Gastroesophageal sphincter (tissue), 4 donors: ENCODE results near the gene OTOG. TPM values are rescaled to one million over a fixed set of nuclear protein-coding genes. Genes with fewer than 3 reads are reported as not detected.

Experiments used
- ATAC-seq: fragments of 150-250 bp; one replicate; pipeline ENCODE4 v1.9.1; 2016; ENCODE audit warnings: mild to moderate bottlenecking, moderate library complexity
- H3K27ac ChIP-seq, 4 donors: fragments of 200-600 bp; sonication (generic) in 3 of 4; 1 replicate in 3 of 4; 2 replicates in 1 of 4; pipeline ENCODE4 v1.5.1; 2016 to 2019
- H3K27me3 ChIP-seq: fragments of 200-600 bp; sonication (generic); one replicate; pipeline ENCODE4 v1.5.1; 2019
- H3K36me3 ChIP-seq, 2 donors: fragments of 200-600 bp; sonication (generic); one replicate each; pipeline ENCODE4 v1.5.1; 2019; ENCODE audit warnings: control low read depth in 1 of 2
- H3K4me1 ChIP-seq, 3 donors: fragments of 200-600 bp; sonication (generic); 1 replicate in 2 of 3; 2 replicates in 1 of 3; pipeline ENCODE4 v1.5.1; 2016 to 2019; ENCODE audit warnings: control low read depth in 2 of 3
- H3K4me3 ChIP-seq, 2 donors: fragments of 200-600 bp; sonication (generic); one replicate each; pipeline ENCODE4 v1.5.1; 2019; ENCODE audit warnings: mild to moderate bottlenecking in 1 of 2, moderate library complexity in 1 of 2
- H3K9me3 ChIP-seq, 3 donors: fragments of 200-600 bp; sonication (generic); one replicate each; pipeline ENCODE4 v1.5.1; 2017 to 2019; ENCODE audit warnings: control low read depth in 2 of 3
- CTCF ChIP-seq, 4 experiments: fragments of 200-600 bp in 2 of 4; fragments of 450-650 bp in 2 of 4; sonication (generic) in 1 of 4; IDR thresholded peaks; one replicate each; pipeline ENCODE4 v1.5.1; 2017 to 2019; ENCODE audit warnings: antibody characterized with exemption in 4 of 4, mild to moderate bottlenecking in 2 of 4, moderate library complexity in 2 of 4
- EP300 ChIP-seq: sonication (generic); formaldehyde crosslinking; IDR thresholded peaks from one replicate; pipeline ENCODE4 v1.6.1; 2017; ENCODE audit warnings: antibody characterized with exemption, mild to moderate bottlenecking
- POLR2A ChIP-seq, 2 donors: fragments of 450-650 bp; IDR thresholded peaks; one replicate each; pipeline ENCODE4 v1.6.1; 2017; ENCODE audit warnings: antibody characterized with exemption in 2 of 2, mild to moderate bottlenecking in 2 of 2, moderate library complexity in 1 of 2
- POLR2AphosphoS5 ChIP-seq: sonication (generic); formaldehyde crosslinking; IDR thresholded peaks from one replicate; pipeline ENCODE4 v1.6.1; 2017; ENCODE audit warnings: antibody characterized with exemption
- WGBS, 2 donors: methylation state at CpG; one replicate each; pipeline ENCODE4 v1.1.5; 2018; ENCODE audit warnings: low coverage in 1 of 2; 5-methylcytosine and 5-hydroxymethylcytosine counted together
- total RNA-seq, 4 donors: library from RNA; depleted of rRNA; stranded (reverse); fragments of >200 nt; gene quantifications; one replicate each; pipeline ENCODE4 v1.1.0, GENCODE V29; 2016

Gene OTOG
- total RNA-seq, 4 donors from 2014 or later, result not detected

- no peaks in the 10 kb centered on the region for H3K9me3 ChIP-seq
- no peaks in the 10 kb centered on the region for H3K36me3 ChIP-seq
- H3K4me1 ChIP-seq, result peaks cover 0 to 23% (median 7%) of the 10 kb centered on the region in 3 donors
- H3K27ac ChIP-seq, result peak overlapping the region in 1 of 4 donors; percentile 59
- no peak for ATAC-seq
- H3K4me3 ChIP-seq, result no peak overlapping the region
- 86 to 89% methylated on average over 2 of the region's 2 CpGs for WGBS, 2 donors
- H3K27me3 ChIP-seq, result no peaks in the 10 kb centered on the region
- no peak for TF ChIP-seq EP300
- TF ChIP-seq CTCF (IDR thresholded peaks at IDR 0.05), result no peak
- TF ChIP-seq POLR2A (IDR thresholded peaks at IDR 0.05), result no peak
- TF ChIP-seq POLR2AphosphoS5, result no peak
These were observed 39.3 kb upstream of the OTOG start for GRCh38 chr11:17507773-17508172.

GRCh38 chr11:17508306-17508705 lies 38.8 kb upstream of the OTOG start:
- H3K27ac ChIP-seq, result peak overlapping the region in 1 of 4 donors; percentile 59
- peak; percentile 42 for ATAC-seq
- peaks cover 0 to 23% (median 7%) of the 10 kb centered on the region in 3 donors for H3K4me1 ChIP-seq

GRCh38 chr11:17508791-17509190 lies 38.3 kb upstream of the OTOG start:
- H3K27ac ChIP-seq, result no peak overlapping the region
- WGBS, 2 donors, result 21% methylated on average over 2 of the region's 3 CpGs; no CpG with 5 or more reads in 1 of the 2 donors
- H3K36me3 ChIP-seq, result no peaks in the 10 kb centered on the region
- ATAC-seq, result peak; percentile 15
- no peak overlapping the region for H3K4me3 ChIP-seq
- no peaks in the 10 kb centered on the region for H3K27me3 ChIP-seq
- peaks cover 0 to 23% (median 7%) of the 10 kb centered on the region in 3 donors for H3K4me1 ChIP-seq
- TF ChIP-seq CTCF (IDR thresholded peaks at IDR 0.05) (no peak), POLR2A (IDR thresholded peaks at IDR 0.05) (no peak), EP300 (no peak), POLR2AphosphoS5 (no peak)
- no peaks in the 10 kb centered on the region for H3K9me3 ChIP-seq

More at GRCh38 chr11:17508306-17508705, 38.8 kb upstream of the OTOG start:
- Histone ChIP-seq H3K9me3 (no peaks in the 10 kb centered on the region), H3K4me3 (no peak overlapping the region), H3K36me3 (no peaks in the 10 kb centered on the region), H3K27me3 (no peaks in the 10 kb centered on the region)
- 28 to 29% methylated on average over 2 to 3 of the region's 3 CpGs for WGBS, 2 donors
- TF ChIP-seq POLR2AphosphoS5 (no peak), EP300 (no peak), CTCF (IDR thresholded peaks at IDR 0.05) (no peak), POLR2A (IDR thresholded peaks at IDR 0.05) (no peak)

DNA sequence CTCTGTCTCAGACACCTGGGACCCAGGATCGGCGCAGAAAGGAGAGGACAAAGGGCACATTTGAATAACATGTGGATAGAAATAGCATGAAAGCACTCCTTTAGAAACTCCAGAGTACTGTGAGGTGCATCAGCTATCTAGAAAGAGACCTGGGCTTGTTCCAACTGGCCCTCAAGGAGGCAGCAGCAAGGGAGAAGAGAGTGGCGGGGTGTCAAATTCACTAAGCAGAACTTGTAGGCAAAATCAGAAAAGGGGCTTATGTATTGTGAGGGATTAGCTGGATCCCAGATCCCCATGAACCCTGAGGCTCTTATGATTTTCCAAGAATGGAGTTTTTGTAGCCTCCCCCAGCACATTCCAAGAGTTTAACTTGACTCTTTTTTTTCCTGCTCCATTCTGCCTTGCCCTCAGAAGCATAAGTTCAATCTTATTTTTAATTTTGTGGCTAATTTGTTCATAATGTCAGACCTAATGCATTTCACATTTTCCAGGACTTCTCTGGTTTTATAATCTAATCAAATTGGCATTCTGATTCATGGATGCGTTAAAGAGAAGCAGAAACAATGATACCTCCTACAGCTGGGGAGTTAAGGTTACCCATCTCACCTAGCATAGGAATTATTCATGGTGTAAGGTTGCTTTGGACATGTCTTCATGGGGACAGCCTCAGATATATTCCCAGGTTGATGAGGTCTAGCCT lies 36.4 kb upstream of the OTOG start:
- Histone ChIP-seq H3K9me3 (no peaks in the 10 kb centered on the region), H3K4me3 (no peak overlapping the region), H3K36me3 (no peaks in the 10 kb centered on the region), H3K27me3 (no peaks in the 10 kb centered on the region), H3K27ac (no peak overlapping the region), H3K4me1 (peaks cover 0 to 17% (median 7%) of the 10 kb centered on the region in 3 donors)
- 62 to 83% methylated on average over 2 to 3 of the region's 4 CpGs for WGBS, 2 donors
- TF ChIP-seq POLR2A (IDR thresholded peaks at IDR 0.05), result no peak
- TF ChIP-seq CTCF (IDR thresholded peaks at IDR 0.05), result no peak
- TF ChIP-seq EP300, result no peak
- no peak for TF ChIP-seq POLR2AphosphoS5
- ATAC-seq, result no peak

GRCh38 chr11:17511571-17511970 lies 35.5 kb upstream of the OTOG start:
- H3K4me3 ChIP-seq, result no peak overlapping the region
- no peaks in the 10 kb centered on the region for H3K36me3 ChIP-seq
- TF ChIP-seq POLR2A (IDR thresholded peaks at IDR 0.05), result no peak
- TF ChIP-seq POLR2AphosphoS5, result no peak
- no peak for TF ChIP-seq CTCF (IDR thresholded peaks at IDR 0.05)
- no peaks in the 10 kb centered on the region for H3K9me3 ChIP-seq
- WGBS, 2 donors, result 14 to 30% methylated on average over 2 of the region's 3 CpGs
- no peaks in the 10 kb centered on the region for H3K27me3 ChIP-seq
- H3K27ac ChIP-seq, result no peak overlapping the region
- H3K4me1 ChIP-seq, result peaks cover 0 to 17% (median 7%) of the 10 kb centered on the region in 3 donors
- ATAC-seq, result no peak
